ENCODE results near the gene PCBP3.

DNA sequence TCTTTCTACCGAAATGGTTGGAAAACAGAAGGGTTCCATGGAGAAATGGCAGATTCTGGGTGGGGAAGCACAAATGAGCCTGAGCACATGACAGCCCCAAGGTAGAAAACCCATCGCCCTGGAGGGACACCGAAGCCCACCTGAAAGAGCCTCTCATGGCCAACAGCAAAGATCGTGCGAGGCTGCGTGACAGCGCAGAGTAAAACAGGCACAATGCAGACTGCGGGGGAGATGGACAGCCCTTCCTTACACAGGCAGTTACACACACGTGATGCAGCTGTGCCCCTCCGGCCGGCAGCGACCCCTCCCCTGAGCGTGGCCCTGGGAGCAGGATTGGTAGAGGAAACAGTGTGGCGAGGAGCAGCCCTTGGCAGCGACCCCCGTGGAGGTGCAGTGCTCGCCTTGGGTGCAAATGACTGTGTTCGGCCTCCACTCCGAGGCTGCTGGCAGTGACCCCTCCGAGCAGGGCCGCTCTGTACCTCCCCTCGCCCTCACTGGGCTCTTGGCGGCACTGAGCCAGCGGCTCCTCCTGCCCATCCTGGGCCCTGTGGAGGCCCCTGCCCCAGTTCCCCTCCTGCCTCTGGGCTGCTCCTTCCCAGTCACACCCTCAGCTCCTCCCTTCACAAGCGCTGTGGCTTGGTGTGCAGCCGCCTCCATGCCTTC is 217.1 kb downstream of the PCBP3 start:
- no peak for TF ChIP-seq POLR2A (IDR thresholded peaks at IDR 0.05)
- TF ChIP-seq, protein P1, sequence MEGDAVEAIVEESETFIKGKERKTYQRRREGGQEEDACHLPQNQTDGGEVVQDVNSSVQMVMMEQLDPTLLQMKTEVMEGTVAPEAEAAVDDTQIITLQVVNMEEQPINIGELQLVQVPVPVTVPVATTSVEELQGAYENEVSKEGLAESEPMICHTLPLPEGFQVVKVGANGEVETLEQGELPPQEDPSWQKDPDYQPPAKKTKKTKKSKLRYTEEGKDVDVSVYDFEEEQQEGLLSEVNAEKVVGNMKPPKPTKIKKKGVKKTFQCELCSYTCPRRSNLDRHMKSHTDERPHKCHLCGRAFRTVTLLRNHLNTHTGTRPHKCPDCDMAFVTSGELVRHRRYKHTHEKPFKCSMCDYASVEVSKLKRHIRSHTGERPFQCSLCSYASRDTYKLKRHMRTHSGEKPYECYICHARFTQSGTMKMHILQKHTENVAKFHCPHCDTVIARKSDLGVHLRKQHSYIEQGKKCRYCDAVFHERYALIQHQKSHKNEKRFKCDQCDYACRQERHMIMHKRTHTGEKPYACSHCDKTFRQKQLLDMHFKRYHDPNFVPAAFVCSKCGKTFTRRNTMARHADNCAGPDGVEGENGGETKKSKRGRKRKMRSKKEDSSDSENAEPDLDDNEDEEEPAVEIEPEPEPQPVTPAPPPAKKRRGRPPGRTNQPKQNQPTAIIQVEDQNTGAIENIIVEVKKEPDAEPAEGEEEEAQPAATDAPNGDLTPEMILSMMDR (IDR thresholded peaks at IDR 0.05): no peak
